NCI-H774 (cell line): ENCODE data around the gene B3GNT8.
A peak's percentile ranks its signal among the peaks of the same experiment; 100 is the strongest.
"Not testable (repeated sequence)": the region's sequence is repeated elsewhere in the genome, so short reads cannot be mapped to it uniquely, and the experiment has no call there.

Experiments used
- DNase-seq: peaks from one replicate; lab custom pipeline; 2025; lab: John Stamatoyannopoulos, UW

Gene B3GNT8

GRCh38 chr19:41435936-41436673, 8.9 kb upstream of the B3GNT8 start:
- no peak for DNase-seq

- not testable (repeated sequence) for DNase-seq
Observed at GRCh38 chr19:41435376-41435775, 8.2 kb upstream of the B3GNT8 start.

GRCh38 chr19:41434450-41434849, 7.3 kb upstream of the B3GNT8 start:
- DNase-seq = no peak

GRCh38 chr19:41433171-41433570, 6.0 kb upstream of the B3GNT8 start:
- DNase-seq = no peak

GRCh38 chr19:41431426-41432386, 4.5 kb upstream of the B3GNT8 start:
- DNase-seq = no peak

- DNase-seq = no peak
Observed at GRCh38 chr19:41430922-41431321, 3.7 kb upstream of the B3GNT8 start.

GRCh38 chr19:41428481-41428859, 1.3 kb upstream of the B3GNT8 start:
- no peak for DNase-seq

- DNase-seq = no peak
Observed at GRCh38 chr19:41427647-41428480, 690 bp upstream of the B3GNT8 start.

- DNase-seq = no peak
Observed at GRCh38 chr19:41426116-41426841, 895 bp downstream of the B3GNT8 start.

GRCh38 chr19:41425174-41426115, 1.7 kb downstream of the B3GNT8 start:
- no peak for DNase-seq

GRCh38 chr19:41424335-41425173, 2.6 kb downstream of the B3GNT8 start:
- DNase-seq = no peak

GRCh38 chr19:41422955-41423354, 4.2 kb downstream of the B3GNT8 start:
- no peak for DNase-seq

GRCh38 chr19:41422456-41422855, 4.7 kb downstream of the B3GNT8 start:
- DNase-seq = no peak

GRCh38 chr19:41421973-41422372, 5.2 kb downstream of the B3GNT8 start:
- no peak for DNase-seq

GRCh38 chr19:41421314-41421713, 5.9 kb downstream of the B3GNT8 start:
- DNase-seq = peak; percentile 49

- no peak for DNase-seq
Observed at GRCh38 chr19:41420101-41420880, 6.9 kb downstream of the B3GNT8 start.

GRCh38 chr19:41416194-41416674, 10.9 kb downstream of the B3GNT8 start:
- DNase-seq = no peak

- DNase-seq = peak; percentile 71
Observed at GRCh38 chr19:41415154-41415571, 12.0 kb downstream of the B3GNT8 start.
